ENCODE measurements around the gene STARD3. TPM values are rescaled to one million over a fixed set of nuclear protein-coding genes. Genes with fewer than 3 reads are reported as not detected.
A peak's percentile ranks its signal among the peaks of the same experiment; 100 is the strongest.
"Not testable (repeated sequence)": the region's sequence is repeated elsewhere in the genome, so short reads cannot be mapped to it uniquely, and the experiment has no call there.

STARD3 gene
- 21.8 and 22.7 TPM in 2 replicates for total RNA-seq (2014; rRNA removed; shearing (Covaris generic))

GRCh38 chr17:39636927-39637736 lies at the start of gene STARD3:
STARD3 (plus strand) TSS chr17:39637144; CDS start chr17:39653532, 16,388 bp downstream.
- H3K9me3 ChIP-seq (replicated peaks) = no peaks in the 10 kb centered on the region
- H3K4me3 ChIP-seq = peak within 1 kb of the TSS; percentile 89
- no peaks in the 10 kb centered on the region for H3K36me3 ChIP-seq
- peak; percentile 86 to 89 for DNase-seq
- H3K4me1 ChIP-seq = peaks cover 4% of the 10 kb centered on the region; the same call in 1 of the 2 replicates
- peak within 1 kb of the TSS; percentile 81 for H3K27ac ChIP-seq
- no peaks in the 10 kb centered on the region for H3K27me3 ChIP-seq

- not testable (repeated sequence) for H3K27me3 ChIP-seq; H3K4me3 ChIP-seq; DNase-seq; H3K36me3 ChIP-seq; H3K27ac ChIP-seq; H3K9me3 ChIP-seq (replicated peaks)
- peaks cover 14% of the 10 kb centered on the region for H3K4me1 ChIP-seq
These were observed 46.8 kb upstream of the STARD3 start for GRCh38 chr17:39590180-39590579.

GRCh38 chr17:39591958-39592954 lies 44.7 kb upstream of the STARD3 start:
- Histone ChIP-seq H3K4me3 (no peak overlapping the region), H3K36me3 (no peaks in the 10 kb centered on the region), H3K27ac (no peak overlapping the region), H3K9me3 (replicated peaks) (no peaks in the 10 kb centered on the region), H3K4me1 (peaks cover 14% of the 10 kb centered on the region), H3K27me3 (no peaks in the 10 kb centered on the region)
- peak; percentile 62 to 83 for DNase-seq

GRCh38 chr17:39593371-39593770 lies 43.6 kb upstream of the STARD3 start:
- peak; percentile 59 to 73 for DNase-seq
- H3K27me3 ChIP-seq = peaks cover 6% of the 10 kb centered on the region
- H3K4me1 ChIP-seq = peaks cover 14% of the 10 kb centered on the region
- no peak overlapping the region for H3K27ac ChIP-seq
- no peaks in the 10 kb centered on the region for H3K36me3 ChIP-seq
- no peak overlapping the region for H3K4me3 ChIP-seq
- no peaks in the 10 kb centered on the region for H3K9me3 ChIP-seq (replicated peaks)

GRCh38 chr17:39595294-39595693 lies 41.6 kb upstream of the STARD3 start:
- Histone ChIP-seq H3K27ac (no peak overlapping the region), H3K27me3 (peaks cover 24% of the 10 kb centered on the region), H3K9me3 (replicated peaks) (no peaks in the 10 kb centered on the region), H3K36me3 (no peaks in the 10 kb centered on the region), H3K4me3 (no peak overlapping the region), H3K4me1 (peaks cover 14% of the 10 kb centered on the region)
- no peak for DNase-seq

GRCh38 chr17:39595928-39596510 lies 40.9 kb upstream of the STARD3 start:
- no peak for DNase-seq
- Histone ChIP-seq H3K4me1 (peaks cover 14% of the 10 kb centered on the region), H3K36me3 (no peaks in the 10 kb centered on the region), H3K27ac (no peak overlapping the region), H3K27me3 (peaks cover 32% of the 10 kb centered on the region), H3K4me3 (no peak overlapping the region), H3K9me3 (replicated peaks) (no peaks in the 10 kb centered on the region)

GRCh38 chr17:39596543-39597267 lies 40.2 kb upstream of the STARD3 start:
- DNase-seq = no peak
- Histone ChIP-seq H3K36me3 (no peaks in the 10 kb centered on the region), H3K9me3 (replicated peaks) (no peaks in the 10 kb centered on the region), H3K27me3 (peaks cover 38% of the 10 kb centered on the region), H3K4me3 (no peak overlapping the region), H3K27ac (no peak overlapping the region), H3K4me1 (peaks cover 14% of the 10 kb centered on the region)

GRCh38 chr17:39597372-39598046 lies 39.4 kb upstream of the STARD3 start:
- H3K36me3 ChIP-seq = no peaks in the 10 kb centered on the region
- no peaks in the 10 kb centered on the region for H3K9me3 ChIP-seq (replicated peaks)
- H3K4me1 ChIP-seq = peaks cover 15% of the 10 kb centered on the region
- H3K4me3 ChIP-seq = no peak overlapping the region
- no peak overlapping the region for H3K27ac ChIP-seq
- no peak for DNase-seq
- H3K27me3 ChIP-seq = peaks cover 40% of the 10 kb centered on the region

GRCh38 chr17:39598047-39598481 lies 38.9 kb upstream of the STARD3 start:
- Histone ChIP-seq H3K4me1 (peaks cover 11% of the 10 kb centered on the region), H3K27ac (no peak overlapping the region)
- DNase-seq = no peak

GRCh38 chr17:39598630-39599003 lies 38.3 kb upstream of the STARD3 start:
- Histone ChIP-seq H3K4me3 (no peak overlapping the region), H3K27me3 (peaks cover 40% of the 10 kb centered on the region), H3K4me1 (peaks cover 8% of the 10 kb centered on the region; the same call in 1 of the 2 replicates), H3K9me3 (replicated peaks) (no peaks in the 10 kb centered on the region), H3K27ac (no peak overlapping the region), H3K36me3 (no peaks in the 10 kb centered on the region)
- DNase-seq = no peak

More at GRCh38 chr17:39598047-39598481, 38.9 kb upstream of the STARD3 start:
- Histone ChIP-seq H3K4me3 (no peak overlapping the region), H3K9me3 (replicated peaks) (no peaks in the 10 kb centered on the region), H3K36me3 (no peaks in the 10 kb centered on the region), H3K27me3 (peaks cover 40% of the 10 kb centered on the region)

- H3K27ac ChIP-seq = no peak overlapping the region
- no peaks in the 10 kb centered on the region for H3K36me3 ChIP-seq
- H3K27me3 ChIP-seq = peaks cover 40% of the 10 kb centered on the region
- H3K4me3 ChIP-seq = no peak overlapping the region
- no peak for DNase-seq
- peaks cover 3% of the 10 kb centered on the region; the same call in 1 of the 2 replicates for H3K4me1 ChIP-seq
- no peaks in the 10 kb centered on the region for H3K9me3 ChIP-seq (replicated peaks)
These were observed 37.8 kb upstream of the STARD3 start for GRCh38 chr17:39599004-39599664.

- no peak for DNase-seq
- no peaks in the 10 kb centered on the region for H3K9me3 ChIP-seq (replicated peaks)
- H3K4me1 ChIP-seq = peaks cover 3% of the 10 kb centered on the region; the same call in 1 of the 2 replicates
These were observed 37.2 kb upstream of the STARD3 start for GRCh38 chr17:39599665-39600231.

More at GRCh38 chr17:39599665-39600231, 37.2 kb upstream of the STARD3 start:
- Histone ChIP-seq H3K27me3 (peaks cover 40% of the 10 kb centered on the region), H3K27ac (no peak overlapping the region), H3K4me3 (no peak overlapping the region), H3K36me3 (no peaks in the 10 kb centered on the region)
